ENCODE results near the gene EPGN.
A peak's percentile ranks its signal among the peaks of the same experiment; 100 is the strongest.

The EPGN gene

GRCh38 chr4:74292111-74292870, 16.0 kb upstream of the EPGN start:
- no peaks in the 10 kb centered on the region for H3K27me3 Mint-ChIP-seq
- H3K4me3 Mint-ChIP-seq: no peak overlapping the region
- ATAC-seq: no peak
- H3K4me1 Mint-ChIP-seq: no peaks in the 10 kb centered on the region
- no peak overlapping the region for H3K27ac Mint-ChIP-seq
- H3K9me3 Mint-ChIP-seq: peaks cover 0 to 9% of the 10 kb centered on the region in 2 donors
- no peak for DNase-seq

- ATAC-seq: no peak
- Mint-ChIP-seq H3K4me1 (no peaks in the 10 kb centered on the region), H3K27ac (no peak overlapping the region), H3K4me3 (no peak overlapping the region), H3K27me3 (no peaks in the 10 kb centered on the region), H3K9me3 (peaks cover 0 to 9% of the 10 kb centered on the region in 2 donors)
- no peak for DNase-seq
These were observed 14.7 kb upstream of the EPGN start for GRCh38 chr4:74293558-74293957.

GRCh38 chr4:74294681-74295080, 13.6 kb upstream of the EPGN start:
- Mint-ChIP-seq H3K27ac (no peak overlapping the region), H3K27me3 (no peaks in the 10 kb centered on the region), H3K9me3 (peaks cover 0 to 2% of the 10 kb centered on the region in 2 donors), H3K4me1 (no peaks in the 10 kb centered on the region), H3K4me3 (no peak overlapping the region)
- ATAC-seq (no peak), DNase-seq (no peak)

GRCh38 chr4:74297539-74297938, 10.7 kb upstream of the EPGN start:
- Mint-ChIP-seq H3K4me3 (no peak overlapping the region), H3K27me3 (no peaks in the 10 kb centered on the region), H3K27ac (no peak overlapping the region), H3K4me1 (no peaks in the 10 kb centered on the region), H3K9me3 (no peaks in the 10 kb centered on the region)
- ATAC-seq (no peak), DNase-seq (no peak)

- Mint-ChIP-seq H3K4me1 (peaks cover 6% of the 10 kb centered on the region), H3K27ac (no peak overlapping the region), H3K4me3 (no peak overlapping the region), H3K27me3 (no peaks in the 10 kb centered on the region), H3K9me3 (no peaks in the 10 kb centered on the region)
- DNase-seq (no peak), ATAC-seq (no peak)
These were observed 4.1 kb upstream of the EPGN start for GRCh38 chr4:74304095-74304625.

- Mint-ChIP-seq H3K27ac (no peak overlapping the region), H3K27me3 (no peaks in the 10 kb centered on the region), H3K9me3 (no peaks in the 10 kb centered on the region), H3K4me3 (no peak overlapping the region), H3K4me1 (peaks cover 6% of the 10 kb centered on the region)
- no peak for DNase-seq
- no peak for ATAC-seq
These were observed 3.3 kb upstream of the EPGN start for GRCh38 chr4:74305000-74305399.

GRCh38 chr4:74307170-74307569, 1.1 kb upstream of the EPGN start:
- Mint-ChIP-seq H3K27ac (no peak overlapping the region), H3K27me3 (no peaks in the 10 kb centered on the region), H3K9me3 (no peaks in the 10 kb centered on the region), H3K4me3 (no peak overlapping the region), H3K4me1 (peaks cover 6% of the 10 kb centered on the region)
- ATAC-seq: no peak
- DNase-seq: no peak

- H3K4me3 Mint-ChIP-seq: no peak overlapping the region
- H3K4me1 Mint-ChIP-seq: peaks cover 6% of the 10 kb centered on the region
- H3K27ac Mint-ChIP-seq: no peak overlapping the region
- H3K27me3 Mint-ChIP-seq: no peaks in the 10 kb centered on the region
- DNase-seq (no peak), ATAC-seq (no peak)
- H3K9me3 Mint-ChIP-seq: no peaks in the 10 kb centered on the region
These were observed 953 bp downstream of the EPGN start for GRCh38 chr4:74309223-74309622.

- Mint-ChIP-seq H3K27me3 (no peaks in the 10 kb centered on the region), H3K4me1 (peaks cover 6% of the 10 kb centered on the region), H3K4me3 (no peak overlapping the region), H3K27ac (peak overlapping the region in 1 of 2 donors; percentile 65), H3K9me3 (no peaks in the 10 kb centered on the region)
- DNase-seq (no peak), ATAC-seq (no peak)
These were observed 3.5 kb downstream of the EPGN start for GRCh38 chr4:74311696-74312313.

- Mint-ChIP-seq H3K9me3 (no peaks in the 10 kb centered on the region), H3K27ac (no peak overlapping the region), H3K27me3 (no peaks in the 10 kb centered on the region), H3K4me3 (no peak overlapping the region), H3K4me1 (no peaks in the 10 kb centered on the region)
- DNase-seq (no peak), ATAC-seq (no peak)
These were observed 6.1 kb downstream of the EPGN start for GRCh38 chr4:74314329-74314728.

GRCh38 chr4:74314944-74315343, 6.7 kb downstream of the EPGN start:
- no peak overlapping the region for H3K4me3 Mint-ChIP-seq
- no peaks in the 10 kb centered on the region for H3K4me1 Mint-ChIP-seq
- no peak for ATAC-seq

GRCh38 chr4:74315376-74315775, 7.1 kb downstream of the EPGN start:
- no peaks in the 10 kb centered on the region for H3K9me3 Mint-ChIP-seq

More at GRCh38 chr4:74314944-74315343, 6.7 kb downstream of the EPGN start:
- Mint-ChIP-seq H3K9me3 (no peaks in the 10 kb centered on the region), H3K27me3 (no peaks in the 10 kb centered on the region), H3K27ac (no peak overlapping the region)
- no peak for DNase-seq

GRCh38 chr4:74316397-74316796, 8.1 kb downstream of the EPGN start:
- H3K4me3 Mint-ChIP-seq: no peak overlapping the region
- H3K9me3 Mint-ChIP-seq: no peaks in the 10 kb centered on the region

More at GRCh38 chr4:74315376-74315775, 7.1 kb downstream of the EPGN start:
- Mint-ChIP-seq H3K4me3 (no peak overlapping the region), H3K27ac (no peak overlapping the region), H3K4me1 (peaks cover 1% of the 10 kb centered on the region), H3K27me3 (no peaks in the 10 kb centered on the region)
- ATAC-seq (no peak), DNase-seq (no peak)

GRCh38 chr4:74317616-74318246, 9.5 kb downstream of the EPGN start:
- no peak for ATAC-seq
- Mint-ChIP-seq H3K4me1 (peaks cover 8% of the 10 kb centered on the region), H3K27ac (no peak overlapping the region), H3K4me3 (no peak overlapping the region), H3K27me3 (peaks cover 14% of the 10 kb centered on the region), H3K9me3 (no peaks in the 10 kb centered on the region)
- no peak for DNase-seq

More at GRCh38 chr4:74316397-74316796, 8.1 kb downstream of the EPGN start:
- ATAC-seq (no peak), DNase-seq (no peak)
- H3K27me3 Mint-ChIP-seq: peaks cover 9% of the 10 kb centered on the region
- H3K27ac Mint-ChIP-seq: no peak overlapping the region
- peaks cover 8% of the 10 kb centered on the region for H3K4me1 Mint-ChIP-seq

- no peak overlapping the region for H3K27ac Mint-ChIP-seq
- H3K4me3 Mint-ChIP-seq: no peak overlapping the region
- peaks cover 20% of the 10 kb centered on the region for H3K27me3 Mint-ChIP-seq
- H3K9me3 Mint-ChIP-seq: no peaks in the 10 kb centered on the region
- peaks cover 8% of the 10 kb centered on the region for H3K4me1 Mint-ChIP-seq
- DNase-seq: no peak
- ATAC-seq: no peak
These were observed 10.0 kb downstream of the EPGN start for GRCh38 chr4:74318276-74318675.

GRCh38 chr4:74319470-74319869, 11.2 kb downstream of the EPGN start:
- peaks cover 32% of the 10 kb centered on the region for H3K27me3 Mint-ChIP-seq
- no peak overlapping the region for H3K4me3 Mint-ChIP-seq
- H3K4me1 Mint-ChIP-seq: peaks cover 8% of the 10 kb centered on the region
- ATAC-seq (no peak), DNase-seq (no peak)
- no peak overlapping the region for H3K27ac Mint-ChIP-seq
- no peaks in the 10 kb centered on the region for H3K9me3 Mint-ChIP-seq

Data from stimulated activated naive CD8-positive, alpha-beta T cell treated with anti-CD3 and anti-CD28 coated beads, Interleukin-15, amount 100 ng/mL, for 72 hours (primary cell).